Lung microvascular endothelial cell (primary cell): Measurements from ENCODE around the gene SRSF4. TPM values are rescaled to one million over a fixed set of nuclear protein-coding genes. Genes with fewer than 3 reads are reported as not detected.
A peak's percentile ranks its signal among the peaks of the same experiment; 100 is the strongest.

Source experiments
- DNase-seq, 2 donors: peaks; one replicate each; pipeline versions ENCODE4 v3.0.0 to v3.0.0-alpha.2; 2010; ENCODE audit warnings: low read depth in 2 of 2
- total RNA-seq: library from RNA; depleted of rRNA; stranded (reverse); fragments of >200 nt; gene quantifications from 2 replicates; pipeline ENCODE4 v1.2.1, GENCODE V29; 2014

The SRSF4 gene
- total RNA-seq, 1 donor from 2014 or later: 35.7 TPM

DNA sequence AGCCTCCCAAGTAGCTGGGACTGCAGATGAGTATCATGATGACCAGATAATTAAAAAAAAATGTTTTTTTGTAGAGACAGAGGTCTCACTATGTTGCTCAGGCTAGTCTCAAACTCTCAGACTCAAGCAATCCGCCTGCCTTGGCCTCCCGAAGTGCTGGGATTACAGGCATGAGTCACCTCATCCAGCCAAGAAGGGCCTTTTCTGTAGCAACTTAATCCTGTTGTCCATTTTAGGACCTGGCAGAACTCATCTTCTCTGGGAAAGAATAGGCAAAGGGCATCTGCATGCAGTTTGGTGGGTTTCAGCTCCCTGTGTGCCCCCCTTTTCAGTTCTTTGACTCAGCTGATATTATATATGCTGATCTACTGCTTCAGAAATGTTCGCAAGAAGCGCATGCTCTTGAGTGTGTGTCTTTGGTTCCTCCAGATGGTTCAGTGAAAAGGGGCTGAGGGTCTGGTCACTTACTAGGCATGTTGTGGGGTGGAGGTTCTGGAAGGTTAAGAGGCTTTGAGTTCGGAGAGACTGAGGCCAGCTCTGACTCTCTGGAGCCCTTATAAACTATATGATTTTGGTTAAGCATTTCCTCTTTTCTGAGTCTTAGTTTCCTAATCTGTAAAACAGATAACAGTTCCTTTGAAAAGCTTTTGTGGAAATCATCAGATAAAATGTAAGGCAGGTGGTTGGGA, 19.4 kb upstream of the SRSF4 start:
- no peak for DNase-seq

- DNase-seq: no peak
Observed at GRCh38 chr1:29197993-29198392, 16.3 kb upstream of the SRSF4 start.

DNA sequence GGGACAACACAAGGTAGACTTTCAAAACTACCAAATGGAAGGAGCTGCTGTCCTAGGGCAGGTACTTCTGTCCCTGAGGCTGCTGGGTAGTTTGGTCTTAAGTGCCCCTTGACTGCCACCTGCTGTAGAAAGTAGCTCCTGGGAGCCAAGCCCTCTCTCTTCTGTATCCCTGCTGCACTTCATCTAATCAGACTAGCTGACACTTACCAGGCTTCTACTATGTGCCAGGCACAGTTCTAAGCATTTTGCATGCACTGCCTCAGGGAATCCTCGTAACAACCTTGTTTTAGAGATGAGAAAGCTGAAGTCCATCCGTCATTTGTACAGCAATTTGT, 15.9 kb upstream of the SRSF4 start:
- peak; percentile 47 to 50 for DNase-seq

DNA sequence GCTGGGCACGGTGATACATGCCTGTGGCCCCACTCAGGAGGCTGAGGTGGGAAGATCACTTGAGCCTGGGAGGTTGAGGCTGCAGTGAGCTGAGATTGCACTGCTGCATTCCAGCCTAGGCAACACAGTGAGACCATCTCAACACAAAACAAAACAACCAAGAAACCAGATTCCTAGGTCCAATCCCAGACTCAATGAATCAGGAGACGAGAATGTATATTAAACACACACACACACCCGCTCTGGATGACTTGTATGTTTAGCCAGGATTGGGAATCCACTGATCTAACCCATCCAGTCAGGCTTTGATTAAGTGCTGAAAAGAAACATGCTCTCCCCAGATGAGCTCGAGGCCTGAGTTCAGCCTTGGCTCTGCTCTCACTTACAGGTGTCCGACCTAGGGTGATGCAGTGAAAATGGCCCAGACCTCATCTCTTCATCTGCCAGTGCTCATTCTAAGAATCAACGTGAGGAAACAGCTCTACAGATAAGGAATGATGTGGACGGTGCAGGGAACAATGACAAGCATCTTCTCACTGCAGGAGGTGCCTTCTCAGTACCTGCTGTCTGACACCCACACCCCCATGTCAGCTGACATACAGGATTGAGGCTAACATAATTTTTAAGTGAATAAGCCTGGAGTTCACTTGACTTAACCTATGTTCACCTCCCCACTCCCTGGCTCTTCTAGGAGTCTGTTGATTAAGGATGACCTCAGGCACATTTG, 15.3 kb upstream of the SRSF4 start:
- DNase-seq: no peak

DNA sequence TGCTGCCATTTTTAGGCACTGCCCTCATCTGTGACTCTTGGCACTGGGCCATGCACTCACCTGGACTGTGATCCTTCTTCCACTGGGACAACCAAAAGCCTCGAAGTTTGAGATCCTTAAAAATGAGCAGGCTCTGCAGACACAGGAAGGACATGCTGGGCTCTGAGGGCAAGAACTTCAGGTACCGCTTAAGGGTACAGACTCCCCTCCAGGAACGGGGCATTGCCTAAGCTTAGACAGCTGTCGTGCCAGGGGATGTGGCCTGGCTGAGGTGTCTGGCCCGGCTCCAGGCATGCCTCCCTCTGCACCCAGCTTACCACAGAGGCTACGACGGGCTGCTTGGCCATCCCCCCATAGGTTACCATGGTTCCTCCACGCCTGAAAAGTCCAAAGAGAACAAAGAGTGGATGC, 14.2 kb upstream of the SRSF4 start:
- DNase-seq: no peak

- DNase-seq: no peak
Observed at GRCh38 chr1:29193879-29194455, 12.3 kb upstream of the SRSF4 start.

GRCh38 chr1:29190718-29191117, 9.0 kb upstream of the SRSF4 start:
- DNase-seq: no peak

- DNase-seq: no peak
Observed at GRCh38 chr1:29186707-29187106, 5.0 kb upstream of the SRSF4 start.

DNA sequence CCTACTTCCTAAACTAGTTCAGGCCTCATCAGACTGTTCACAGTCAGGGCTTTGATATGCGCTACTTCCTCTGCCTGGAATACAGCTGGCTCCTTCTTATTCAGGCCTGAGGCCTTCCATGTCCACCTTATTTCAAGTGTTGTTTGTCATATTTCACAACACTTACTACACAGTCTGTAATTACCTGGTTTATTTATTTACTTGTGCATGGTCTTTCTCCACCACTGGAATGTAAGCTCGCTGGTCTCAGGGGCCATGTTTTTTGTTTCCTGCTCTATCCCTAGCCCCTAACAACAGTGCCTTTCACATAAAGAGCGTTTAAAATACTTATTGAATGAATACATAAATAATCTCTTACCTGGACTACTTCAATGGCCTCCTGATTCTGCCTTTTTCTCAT, 4.6 kb upstream of the SRSF4 start:
- no peak for DNase-seq

GRCh38 chr1:29183287-29183686, 1.6 kb upstream of the SRSF4 start:
- DNase-seq: no peak

GRCh38 chr1:29180497-29181412, 945 bp downstream of the SRSF4 start:
- peak in 1 of 2 donors; percentile 75 for DNase-seq

DNA sequence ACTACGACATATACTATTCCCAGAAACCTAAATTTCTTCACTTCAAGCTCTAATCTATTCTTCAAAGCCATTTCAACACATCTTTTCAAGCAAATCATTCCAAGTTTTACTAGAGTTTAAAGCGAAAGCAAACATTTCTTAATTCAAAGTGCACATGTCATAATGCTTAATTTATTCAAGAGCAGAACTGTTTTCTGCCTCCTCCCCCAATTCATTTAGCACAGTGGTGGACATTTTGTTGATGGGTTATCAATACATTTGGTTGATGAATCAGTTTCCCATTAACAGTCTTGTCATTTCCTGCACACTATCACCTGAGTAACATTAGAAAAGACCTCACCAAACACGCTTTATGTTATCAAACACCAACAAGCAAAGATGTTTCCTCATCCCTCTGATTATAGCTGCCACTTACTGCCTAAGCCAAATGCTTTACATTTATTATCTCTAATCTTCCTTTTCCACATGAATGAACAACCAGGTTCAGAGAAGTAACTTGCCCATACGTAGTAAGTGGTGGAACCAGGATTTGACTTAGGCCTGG, 2.0 kb downstream of the SRSF4 start:
- peak in 1 of 2 donors; percentile 24 for DNase-seq

DNA sequence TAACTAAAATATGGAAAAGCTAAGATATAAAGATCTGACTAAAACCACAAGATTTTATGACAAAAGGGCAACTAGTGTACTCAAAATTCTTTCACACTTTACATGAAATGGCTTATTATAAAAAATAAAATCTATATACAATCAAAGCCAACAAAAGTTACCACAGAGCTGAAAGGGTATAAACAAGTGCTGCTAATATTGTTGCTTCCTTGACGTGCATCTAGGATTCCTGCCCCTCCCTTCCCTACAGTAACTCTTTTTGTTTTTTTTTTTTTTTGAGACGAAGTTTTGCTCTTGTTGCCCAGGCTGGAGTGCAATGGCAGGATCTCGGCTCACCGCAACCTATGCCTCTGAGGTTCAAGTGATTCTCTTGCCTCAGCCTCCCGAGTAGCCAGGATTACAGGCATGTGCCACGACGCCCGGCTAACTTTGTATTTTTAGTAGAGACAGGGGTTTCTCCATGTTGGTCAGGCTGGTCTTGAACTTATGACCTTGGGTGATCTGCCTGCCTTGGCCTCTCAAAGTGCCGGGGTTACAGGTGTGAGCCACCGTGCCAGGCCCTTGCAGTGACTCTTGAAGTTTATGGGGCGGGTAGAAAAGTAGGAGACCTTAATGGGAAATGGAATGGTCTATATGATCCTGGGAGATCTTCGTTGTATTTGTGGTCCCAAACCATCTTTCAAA, 4.5 kb downstream of the SRSF4 start:
- no peak for DNase-seq

DNA sequence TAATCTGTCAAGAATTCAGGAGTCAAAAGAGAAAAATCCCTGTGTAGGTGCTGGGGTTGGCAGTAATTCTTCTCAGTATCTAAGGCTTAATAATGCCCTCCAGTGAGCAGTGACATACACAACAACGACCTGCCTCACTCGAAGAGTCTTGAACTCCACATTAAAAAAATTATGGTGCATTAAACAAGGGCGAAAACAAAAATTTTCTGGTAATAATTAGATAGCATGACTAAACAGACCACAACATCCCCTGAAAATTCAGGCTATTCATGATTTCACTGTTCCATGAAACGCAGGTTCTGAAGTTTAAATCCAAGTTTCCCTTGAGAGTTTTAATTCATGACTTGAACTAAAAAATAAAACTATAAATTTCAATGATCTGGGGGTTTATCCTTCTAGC, 5.1 kb downstream of the SRSF4 start:
- no peak for DNase-seq

GRCh38 chr1:29172415-29172939, 9.2 kb downstream of the SRSF4 start:
- DNase-seq: no peak

DNA sequence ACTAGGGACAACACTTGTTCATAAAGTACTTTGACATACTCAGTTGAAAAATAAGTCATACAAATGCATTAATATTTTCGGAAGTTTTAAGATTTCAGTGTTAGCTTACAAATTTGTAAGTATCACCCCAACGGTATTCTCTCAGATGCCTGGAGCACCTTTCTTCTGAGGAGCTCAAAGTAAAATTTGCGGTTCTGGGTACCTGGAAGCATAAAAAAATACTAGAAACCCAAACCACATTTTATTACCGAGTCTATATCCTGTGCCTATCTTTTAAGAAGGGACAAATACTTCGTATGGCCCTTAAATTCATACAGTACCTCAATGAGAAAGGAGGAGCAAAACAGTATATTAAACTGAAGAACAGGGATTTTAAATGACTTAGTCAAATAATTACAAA, 10.2 kb downstream of the SRSF4 start:
- no peak for DNase-seq

DNA sequence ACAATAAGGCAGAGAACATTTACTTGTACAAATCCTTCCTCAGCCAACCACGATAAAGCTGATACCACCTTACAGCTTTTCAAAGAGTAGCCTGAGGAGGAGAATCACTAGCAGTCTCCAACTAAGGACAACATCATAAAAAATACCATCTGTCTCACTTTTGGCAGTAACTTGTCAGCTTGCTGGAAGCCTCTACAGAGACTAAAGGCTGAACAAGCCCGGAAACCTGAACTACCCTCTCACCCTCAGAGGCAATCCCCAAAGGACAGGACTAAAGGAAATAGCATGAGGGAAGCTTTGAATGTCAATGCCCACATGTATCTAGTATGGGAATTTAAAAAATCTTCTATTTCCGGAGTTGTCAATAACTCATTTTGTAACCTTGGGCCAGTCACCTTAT, 10.6 kb downstream of the SRSF4 start:
- no peak for DNase-seq

- no peak for DNase-seq
Observed at GRCh38 chr1:29169976-29170375, 11.7 kb downstream of the SRSF4 start.

GRCh38 chr1:29167904-29168303, 13.8 kb downstream of the SRSF4 start:
- DNase-seq: no peak

DNA sequence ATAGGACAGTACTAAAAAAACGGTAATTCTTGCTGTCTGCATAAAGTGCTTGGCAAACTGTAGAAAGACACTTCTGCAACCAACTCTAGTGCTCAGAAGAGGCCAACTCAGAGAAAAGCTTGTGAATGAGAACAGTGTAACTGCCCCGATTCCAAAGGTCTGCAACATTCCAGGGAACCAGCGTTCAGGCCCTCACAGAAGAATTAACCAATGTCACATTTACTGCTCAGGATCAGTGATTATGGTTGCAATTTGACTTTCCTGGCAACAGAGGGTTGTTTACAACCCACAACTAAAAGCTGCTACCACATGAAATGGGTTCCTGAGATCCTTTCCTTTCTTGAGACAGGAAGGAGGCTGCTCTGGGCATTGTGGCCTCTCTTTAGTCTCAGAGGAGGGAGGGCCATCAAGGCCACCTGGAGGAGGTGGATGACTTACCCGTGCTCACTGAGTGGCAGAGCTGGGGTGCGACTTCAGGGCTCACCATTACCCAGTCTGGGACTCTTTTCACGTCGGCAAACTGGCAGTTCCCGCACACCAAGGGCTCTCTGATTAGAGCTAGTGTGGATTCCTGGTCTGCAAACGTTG, 15.3 kb downstream of the SRSF4 start:
- no peak for DNase-seq
